Neural cell (in vitro differentiated cells): ENCODE measurements around the gene FOXJ1. TPM values are rescaled to one million over a fixed set of nuclear protein-coding genes. Genes with fewer than 3 reads are reported as not detected.

Experiments
- H2AFZ ChIP-seq: fragments of 200-600, 300-800 bp; sonication (generic), shearing (Covaris generic); 2 replicates; pipeline ENCODE4 v1.6.0; 2014; ENCODE audit warnings: low read depth, mild to moderate bottlenecking, antibody characterized with exemption, low read length, moderate library complexity
- H3F3A ChIP-seq: fragments of 200-600 bp; shearing (Covaris generic); 2 replicates; pipeline ENCODE4 v1.6.1; 2016; ENCODE audit warnings: mild to moderate bottlenecking, moderate library complexity, mixed read lengths, antibody characterized with exemption, low read length; ENCODE audit not compliant: insufficient read depth, poor library complexity, severe bottlenecking
- H3K27ac ChIP-seq: fragments of 200-600, 300-800 bp; sonication (generic), shearing (Covaris generic); 2 replicates; pipeline ENCODE4 v1.5.1; 2014; ENCODE audit warnings: mild to moderate bottlenecking, low read length, moderate library complexity
- H3K27me3 ChIP-seq: fragments of 300-800, 200-600 bp; sonication (generic), shearing (Covaris generic); 2 replicates; pipeline ENCODE4 v1.6.0; 2014; ENCODE audit warnings: mild to moderate bottlenecking, low read depth, low read length, moderate library complexity; ENCODE audit not compliant: insufficient read depth
- H3K36me3 ChIP-seq: fragments of 300-800, 200-600 bp; sonication (generic), shearing (Covaris generic); 2 replicates; pipeline ENCODE4 v1.5.1; 2014; ENCODE audit warnings: mild to moderate bottlenecking, antibody characterized with exemption, low read length, moderate library complexity; ENCODE audit not compliant: insufficient read depth
- H3K4me2 ChIP-seq: fragments of 300-800, 200-600 bp; sonication (generic), shearing (Covaris generic); 2 replicates; pipeline ENCODE4 v1.6.0; 2014; ENCODE audit warnings: mild to moderate bottlenecking, low read length
- H3K4me3 ChIP-seq: fragments of 300-800, 200-600 bp; sonication (generic), shearing (Covaris generic); 2 replicates; pipeline ENCODE4 v1.5.1; 2014; ENCODE audit warnings: mild to moderate bottlenecking, low read length, moderate library complexity
- H3K79me2 ChIP-seq: fragments of 200-600 bp; shearing (Covaris generic); replicated peaks from 2 replicates; pipeline ENCODE4 v1.6.0; 2014; ENCODE audit warnings: mild to moderate bottlenecking, low read length, moderate library complexity; ENCODE audit not compliant: insufficient read depth
- H3K9ac ChIP-seq: fragments of 300-800, 200-600 bp; sonication (generic), shearing (Covaris generic); 2 replicates; pipeline ENCODE4 v1.6.1; 2016; ENCODE audit warnings: mild to moderate bottlenecking, low read length, mixed read lengths
- H3K9me2 ChIP-seq: fragments of 200-600 bp; shearing (Covaris generic); 2 replicates; pipeline ENCODE4 v1.6.1; 2016; ENCODE audit warnings: mild to moderate bottlenecking, low read length, mixed read lengths; ENCODE audit not compliant: insufficient read depth
- H3K9me3 ChIP-seq: fragments of 200-600, 300-800 bp; sonication (generic), shearing (Covaris generic); 2 replicates; pipeline ENCODE4 v1.6.1; 2016; ENCODE audit warnings: mild to moderate bottlenecking, mixed run types, low read length, moderate library complexity, mixed read lengths
- H4K20me1 ChIP-seq: fragments of 200-600 bp; shearing (Covaris generic); 2 replicates; pipeline ENCODE4 v1.6.1; 2016; ENCODE audit warnings: mild to moderate bottlenecking, mixed run types; ENCODE audit not compliant: insufficient read depth
- EP300 ChIP-seq: fragments of 450-650 bp; conservative IDR thresholded peaks from 2 replicates; pipeline ENCODE4 v1.6.1; 2014; ENCODE audit warnings: antibody characterized with exemption, mild to moderate bottlenecking, moderate library complexity; ENCODE audit not compliant: poor library complexity, severe bottlenecking
- EZH2 ChIP-seq: fragments of 200-600, 300-800 bp; shearing (Covaris generic), sonication (generic); IDR thresholded peaks from 2 replicates; pipeline ENCODE4 v1.6.1; 2014; ENCODE audit warnings: antibody characterized with exemption, low read length, borderline replicate concordance, mild to moderate bottlenecking; ENCODE audit not compliant: insufficient read depth, poor library complexity, severe bottlenecking
- MXI1 ChIP-seq: fragments of 450-650 bp; conservative IDR thresholded peaks from 2 replicates; pipeline ENCODE4 v1.6.1; 2014; ENCODE audit warnings: antibody characterized with exemption, mild to moderate bottlenecking; ENCODE audit not compliant: poor library complexity, severe bottlenecking
- POLR2AphosphoS5 ChIP-seq: IDR thresholded peaks from 2 replicates; pipeline ENCODE4 v1.6.1; 2012
- RAD21 ChIP-seq: fragments of 450-650 bp; conservative IDR thresholded peaks from 2 replicates; pipeline ENCODE4 v1.6.1; 2014; ENCODE audit warnings: antibody characterized with exemption, mild to moderate bottlenecking, moderate library complexity
- SMC3 ChIP-seq: fragments of 450-650 bp; conservative IDR thresholded peaks from 2 replicates; pipeline ENCODE4 v1.6.1; 2014; ENCODE audit warnings: antibody characterized with exemption, mild to moderate bottlenecking, moderate library complexity; ENCODE audit not compliant: poor library complexity
- TAF1 ChIP-seq: IDR thresholded peaks from 2 replicates; pipeline ENCODE4 v1.6.1; 2012; ENCODE audit warnings: low read depth
- polyA plus RNA-seq: library from polyadenylated mRNA; depleted of rRNA; stranded (reverse); fragments of >200 nt; gene quantifications from 2 replicates; pipeline ENCODE4 v1.2.3, GENCODE V29; 2014
- TF ChIP-seq, protein P1 (sequence below): fragments of 450-650 bp; IDR thresholded peaks from 2 replicates; pipeline ENCODE4 v1.5.1; 2014; ENCODE audit warnings: antibody characterized with exemption, mild to moderate bottlenecking, moderate library complexity; ENCODE audit not compliant: poor library complexity, severe bottlenecking
- TF ChIP-seq, protein P2 (sequence below): IDR thresholded peaks from 2 replicates; pipeline ENCODE4 v1.6.1; 2012; ENCODE audit warnings: borderline replicate concordance

Gene FOXJ1
- polyA plus RNA-seq, 1 donor from 2014 or later, result 0.56 TPM

DNA sequence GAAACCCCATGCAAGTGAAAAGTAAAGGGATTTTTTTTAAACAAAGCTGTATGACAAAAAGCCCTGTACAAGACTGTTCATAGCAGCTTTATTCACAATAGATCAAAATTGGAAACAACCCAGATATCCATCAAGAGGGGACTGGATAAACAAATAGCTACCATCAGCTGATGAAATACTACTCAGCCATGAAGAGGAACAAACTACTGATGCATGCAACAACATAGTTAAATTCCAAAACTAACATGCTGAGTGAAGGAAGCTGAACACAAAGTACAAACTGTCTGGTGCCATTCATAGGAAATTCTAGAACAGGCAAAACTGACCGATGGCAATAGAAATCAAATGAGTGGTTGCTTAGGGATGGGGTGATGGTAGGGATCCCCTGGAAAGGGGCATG lies 15.1 kb downstream of the FOXJ1 start:
- Histone ChIP-seq H2AFZ (no peak overlapping the region), H3K27ac (no peak overlapping the region), H4K20me1 (no peaks in the 10 kb centered on the region), H3K9me2 (no peaks in the 10 kb centered on the region), H3K4me2 (no peak overlapping the region), H3K27me3 (no peaks in the 10 kb centered on the region), H3K9me3 (no peaks in the 10 kb centered on the region), H3K4me3 (no peak overlapping the region), H3K36me3 (no peaks in the 10 kb centered on the region), H3F3A (no peaks in the 10 kb centered on the region), H3K79me2 (no peaks in the 10 kb centered on the region), H3K9ac (no peak overlapping the region)
- TF ChIP-seq TAF1 (no peak), POLR2AphosphoS5 (no peak), EZH2 (no peak), MXI1 (no peak), EP300 (no peak), RAD21 (no peak), SMC3 (no peak)
- TF ChIP-seq, protein P1, sequence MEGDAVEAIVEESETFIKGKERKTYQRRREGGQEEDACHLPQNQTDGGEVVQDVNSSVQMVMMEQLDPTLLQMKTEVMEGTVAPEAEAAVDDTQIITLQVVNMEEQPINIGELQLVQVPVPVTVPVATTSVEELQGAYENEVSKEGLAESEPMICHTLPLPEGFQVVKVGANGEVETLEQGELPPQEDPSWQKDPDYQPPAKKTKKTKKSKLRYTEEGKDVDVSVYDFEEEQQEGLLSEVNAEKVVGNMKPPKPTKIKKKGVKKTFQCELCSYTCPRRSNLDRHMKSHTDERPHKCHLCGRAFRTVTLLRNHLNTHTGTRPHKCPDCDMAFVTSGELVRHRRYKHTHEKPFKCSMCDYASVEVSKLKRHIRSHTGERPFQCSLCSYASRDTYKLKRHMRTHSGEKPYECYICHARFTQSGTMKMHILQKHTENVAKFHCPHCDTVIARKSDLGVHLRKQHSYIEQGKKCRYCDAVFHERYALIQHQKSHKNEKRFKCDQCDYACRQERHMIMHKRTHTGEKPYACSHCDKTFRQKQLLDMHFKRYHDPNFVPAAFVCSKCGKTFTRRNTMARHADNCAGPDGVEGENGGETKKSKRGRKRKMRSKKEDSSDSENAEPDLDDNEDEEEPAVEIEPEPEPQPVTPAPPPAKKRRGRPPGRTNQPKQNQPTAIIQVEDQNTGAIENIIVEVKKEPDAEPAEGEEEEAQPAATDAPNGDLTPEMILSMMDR, result no peak
- TF ChIP-seq, protein P2, sequence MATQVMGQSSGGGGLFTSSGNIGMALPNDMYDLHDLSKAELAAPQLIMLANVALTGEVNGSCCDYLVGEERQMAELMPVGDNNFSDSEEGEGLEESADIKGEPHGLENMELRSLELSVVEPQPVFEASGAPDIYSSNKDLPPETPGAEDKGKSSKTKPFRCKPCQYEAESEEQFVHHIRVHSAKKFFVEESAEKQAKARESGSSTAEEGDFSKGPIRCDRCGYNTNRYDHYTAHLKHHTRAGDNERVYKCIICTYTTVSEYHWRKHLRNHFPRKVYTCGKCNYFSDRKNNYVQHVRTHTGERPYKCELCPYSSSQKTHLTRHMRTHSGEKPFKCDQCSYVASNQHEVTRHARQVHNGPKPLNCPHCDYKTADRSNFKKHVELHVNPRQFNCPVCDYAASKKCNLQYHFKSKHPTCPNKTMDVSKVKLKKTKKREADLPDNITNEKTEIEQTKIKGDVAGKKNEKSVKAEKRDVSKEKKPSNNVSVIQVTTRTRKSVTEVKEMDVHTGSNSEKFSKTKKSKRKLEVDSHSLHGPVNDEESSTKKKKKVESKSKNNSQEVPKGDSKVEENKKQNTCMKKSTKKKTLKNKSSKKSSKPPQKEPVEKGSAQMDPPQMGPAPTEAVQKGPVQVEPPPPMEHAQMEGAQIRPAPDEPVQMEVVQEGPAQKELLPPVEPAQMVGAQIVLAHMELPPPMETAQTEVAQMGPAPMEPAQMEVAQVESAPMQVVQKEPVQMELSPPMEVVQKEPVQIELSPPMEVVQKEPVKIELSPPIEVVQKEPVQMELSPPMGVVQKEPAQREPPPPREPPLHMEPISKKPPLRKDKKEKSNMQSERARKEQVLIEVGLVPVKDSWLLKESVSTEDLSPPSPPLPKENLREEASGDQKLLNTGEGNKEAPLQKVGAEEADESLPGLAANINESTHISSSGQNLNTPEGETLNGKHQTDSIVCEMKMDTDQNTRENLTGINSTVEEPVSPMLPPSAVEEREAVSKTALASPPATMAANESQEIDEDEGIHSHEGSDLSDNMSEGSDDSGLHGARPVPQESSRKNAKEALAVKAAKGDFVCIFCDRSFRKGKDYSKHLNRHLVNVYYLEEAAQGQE, result no peak

DNA sequence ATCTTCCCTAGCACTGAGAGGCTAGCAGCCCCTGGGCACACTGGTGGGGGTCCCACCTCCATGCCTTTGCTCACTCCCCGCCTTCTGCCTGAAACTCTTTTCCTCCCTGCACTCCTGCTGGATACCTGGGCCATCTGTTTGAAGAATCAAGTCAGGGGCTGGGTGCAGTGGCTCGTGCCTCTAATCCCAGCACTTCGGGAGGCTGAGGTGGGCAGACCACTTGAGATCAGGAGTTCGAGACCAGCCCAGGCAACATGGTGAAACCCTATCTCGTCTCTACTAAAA lies 15.7 kb downstream of the FOXJ1 start:
- Histone ChIP-seq H3K9me2 (no peaks in the 10 kb centered on the region), H2AFZ (no peak overlapping the region), H3K9ac (no peak overlapping the region), H3K36me3 (no peaks in the 10 kb centered on the region), H3K79me2 (no peaks in the 10 kb centered on the region), H3F3A (no peaks in the 10 kb centered on the region), H3K9me3 (no peaks in the 10 kb centered on the region), H3K4me2 (no peak overlapping the region), H4K20me1 (no peaks in the 10 kb centered on the region), H3K27me3 (no peaks in the 10 kb centered on the region), H3K27ac (no peak overlapping the region), H3K4me3 (no peak overlapping the region)
- TF ChIP-seq RAD21 (no peak), TAF1 (no peak), EZH2 (no peak), POLR2AphosphoS5 (no peak), SMC3 (no peak), EP300 (no peak)
- TF ChIP-seq, protein P2, result no peak
